ENCODE measurements around the gene RBPJL. TPM values are rescaled to one million over a fixed set of nuclear protein-coding genes. Genes with fewer than 3 reads are reported as not detected.

The RBPJL gene
- total and polyA plus RNA-seq, 2 of the 13 experiments (the other 11 are each of a cell fraction or from before 2014, with no cell fraction given), result not detected

DNA sequence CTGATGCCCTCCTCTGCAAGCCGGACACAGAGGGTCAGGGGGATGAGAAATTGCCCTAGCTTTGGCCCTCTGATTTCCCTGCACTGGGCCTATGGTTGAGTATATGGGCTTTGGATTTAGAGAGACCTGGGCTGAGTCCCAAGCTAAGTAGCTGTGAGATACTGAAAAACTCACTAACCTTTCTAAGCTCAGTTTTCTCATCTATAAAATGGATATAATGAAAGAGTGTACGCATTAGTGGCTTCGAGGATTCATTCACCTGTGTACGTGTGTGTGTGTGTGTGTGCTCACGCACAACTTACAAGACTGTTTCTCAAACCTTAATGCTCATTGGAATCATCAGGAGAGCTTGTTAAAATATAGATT, 12.7 kb upstream of the RBPJL start (continued):
- no peak for TF ChIP-seq ZBTB10 (CRISPR knock-in tag; IDR thresholded peaks at IDR 0.05; ENCODE audit: borderline replicate concordance)
- no peak for TF ChIP-seq KLF9 (CRISPR knock-in tag; IDR thresholded peaks at IDR 0.05; ENCODE audit: low read depth)
- TF ChIP-seq KLF13 (CRISPR knock-in tag; IDR thresholded peaks at IDR 0.05), result 0 out of 2 replicates have a peak, but pooled peaks have one; percentile 2
- no peak for TF ChIP-seq MLLT10 (CRISPR knock-in tag; IDR thresholded peaks at IDR 0.05)
- no peak for TF ChIP-seq ZNF496 (CRISPR knock-in tag; IDR thresholded peaks at IDR 0.05; ENCODE audit: insufficient replicate concordance)
- TF ChIP-seq ZNF550 (CRISPR knock-in tag; IDR thresholded peaks at IDR 0.05; ENCODE audit: borderline replicate concordance), result 0 out of 2 replicates have a peak, but pooled peaks have one; percentile 0
- TF ChIP-seq RBM39 (IDR thresholded peaks at IDR 0.05; ENCODE audit: low read depth, low read length, poor library complexity, severe bottlenecking), result no peak
- peak; percentile 75 for TF ChIP-seq ZNF629 (CRISPR knock-in tag; conservative IDR thresholded peaks at IDR 0.05)

- H4K20me1 ChIP-seq (ENCODE audit: insufficient read depth, low read length), result no peaks in the 10 kb centered on the region
- intact Hi-C loops (cut with micrococcal nuclease; ENCODE audit: unreplicated experiment), result loop anchor here (5.0 kb wide), 1 partner anchor 157 kb away; no protein-coding TSS in a partner anchor
- no peaks in the 10 kb centered on the region for H3K9me3 ChIP-seq (ENCODE audit: low read length)
- CTCF ChIA-PET (ENCODE audit: low intra/inter-chr PET ratio, low total read pairs), result no interaction called here
- H3K4me2 ChIP-seq (ENCODE audit: low read depth, low read length), result no peak overlapping the region
- no peaks in the 10 kb centered on the region for H3K79me2 ChIP-seq (ENCODE audit: insufficient read depth, low read length)
- no peak for FAIRE-seq
- WGBS (ENCODE audit: low lambda C conversion rate), result 5% methylated on average over 1 of the region's 1 CpG
- no peak for TF ChIP-seq FOXC1 (CRISPR knock-in tag; IDR thresholded peaks at IDR 0.05; ENCODE audit: borderline replicate concordance)
- TF ChIP-seq, protein P1, sequence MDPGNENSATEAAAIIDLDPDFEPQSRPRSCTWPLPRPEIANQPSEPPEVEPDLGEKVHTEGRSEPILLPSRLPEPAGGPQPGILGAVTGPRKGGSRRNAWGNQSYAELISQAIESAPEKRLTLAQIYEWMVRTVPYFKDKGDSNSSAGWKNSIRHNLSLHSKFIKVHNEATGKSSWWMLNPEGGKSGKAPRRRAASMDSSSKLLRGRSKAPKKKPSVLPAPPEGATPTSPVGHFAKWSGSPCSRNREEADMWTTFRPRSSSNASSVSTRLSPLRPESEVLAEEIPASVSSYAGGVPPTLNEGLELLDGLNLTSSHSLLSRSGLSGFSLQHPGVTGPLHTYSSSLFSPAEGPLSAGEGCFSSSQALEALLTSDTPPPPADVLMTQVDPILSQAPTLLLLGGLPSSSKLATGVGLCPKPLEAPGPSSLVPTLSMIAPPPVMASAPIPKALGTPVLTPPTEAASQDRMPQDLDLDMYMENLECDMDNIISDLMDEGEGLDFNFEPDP (CRISPR knock-in tag; conservative IDR thresholded peaks at IDR 0.05), result 0 out of 2 replicates have a peak, but pooled peaks have one; percentile 58
- no peak for TF ChIP-seq ZNF263 (CRISPR knock-in tag; IDR thresholded peaks at IDR 0.05)
- TF ChIP-seq KDM2A (CRISPR knock-in tag; IDR thresholded peaks at IDR 0.05; ENCODE audit: borderline replicate concordance, low read depth), result no peak
- no peak for TF ChIP-seq DNMT1 (CRISPR knock-in tag; IDR thresholded peaks at IDR 0.05)
- no peak for TF ChIP-seq ZC3H4 (CRISPR knock-in tag; IDR thresholded peaks at IDR 0.05; ENCODE audit: borderline replicate concordance)
- peaks cover 16% of the 10 kb centered on the region; the same call in 1 of the 2 replicates for H3K4me1 ChIP-seq (ENCODE audit: insufficient read depth, low read length)
- no peak overlapping the region for H3K27ac ChIP-seq (ENCODE audit: extremely low read length, insufficient read depth, low read length)
- no peak for DNase-seq (ENCODE audit: low spot score)
- H3K4me3 ChIP-seq (replicated peaks in 1 of 3; ENCODE audit: insufficient read depth in 1 of 3, low read depth in 2 of 3, low read length in 3 of 3), result no peak overlapping the region
- H3K36me3 ChIP-seq (replicated peaks in 1 of 2; ENCODE audit: control insufficient read depth in 1 of 2, insufficient read depth in 2 of 2, low read length in 2 of 2), result no peaks in the 10 kb centered on the region
- POLR2A ChIA-PET, result no interaction called here
- no peak overlapping the region for H2AFZ ChIP-seq (ENCODE audit: low read length)
- in situ Hi-C loops (cut with HindIII; ENCODE audit: extremely low pct_ligation_motif_present, low pct_unique_long_range_greater_than_20kb), result loop anchor here (10.0 kb wide), 1 partner anchor 280 kb away; no protein-coding TSS in a partner anchor
- no peak for ATAC-seq
- H3K9ac ChIP-seq (ENCODE audit: insufficient read depth, low read depth, low read length), result no peak overlapping the region
- peaks cover 2 to 49% of the 10 kb centered on the region in 2 experiments; a peak in 4 of 5 replicates for H3K27me3 ChIP-seq (ENCODE audit: control insufficient read depth in 1 of 2, insufficient read depth in 2 of 2, low read length in 2 of 2)
- no TSS peak for BruUV-seq (replicated peaks)
These were observed 12.0 kb upstream of the RBPJL start for GRCh38 chr20:45294659-45295058.

All from HepG2 (cell line).